Left ventricle myocardium superior (tissue), 1 donor: Measurements from ENCODE around the gene PAK5. TPM values are rescaled to one million over a fixed set of nuclear protein-coding genes. Genes with fewer than 3 reads are reported as not detected.

Source experiments
- ATAC-seq: fragments of 200-7000 bp; cut with Tn5 transposase; one replicate; pipeline ENCODE4 v1.9.1; 2020; ENCODE audit warnings: mild to moderate bottlenecking, moderate library complexity
- DNase-seq: peaks from one replicate; pipeline ENCODE4 v3.0.0-alpha.2; 2020
- intact Hi-C: fragments of 100-400 bp; cut with micrococcal nuclease; formaldehyde crosslinking; loops from one replicate; pipeline ENCODE4 v1.11.0; 2022
- total RNA-seq: library from RNA; stranded (reverse); fragmentation: NEBNext Ultra II Directional; extraction: Animal tissue kit (Norgen Biotek cat#: 25700); gene quantifications from one replicate; pipeline ENCODE4 v1.2.1, GENCODE V29; 2021
- donor health status: DM: no; HTN: yes; CAD: no; lungs with severe emphysema.

Gene PAK5
- total RNA-seq, 1 donor from 2014 or later: not detected

- intact Hi-C loops: no loop called here
- no peak for ATAC-seq
Observed at GRCh38 chr20:9597547-9597946, 241.3 kb downstream of the PAK5 start.

GRCh38 chr20:9595763-9596162, 243.1 kb downstream of the PAK5 start:
- DNase-seq: no peak
- intact Hi-C loops: no loop called here
- no peak for ATAC-seq

More at GRCh38 chr20:9597547-9597946, 241.3 kb downstream of the PAK5 start:
- no peak for DNase-seq

GRCh38 chr20:9594284-9594875, 244.5 kb downstream of the PAK5 start:
- DNase-seq (no peak), ATAC-seq (no peak)
- intact Hi-C loops: no loop called here

GRCh38 chr20:9592419-9592818, 246.5 kb downstream of the PAK5 start:
- DNase-seq (no peak), ATAC-seq (no peak)
- intact Hi-C loops: no loop called here

GRCh38 chr20:9591080-9591479, 247.8 kb downstream of the PAK5 start:
- intact Hi-C loops: no loop called here
- no peak for ATAC-seq
- DNase-seq: no peak

- ATAC-seq (no peak), DNase-seq (no peak)
- intact Hi-C loops: no loop called here
Observed at GRCh38 chr20:9590189-9590588, 248.7 kb downstream of the PAK5 start.

GRCh38 chr20:9588706-9589105, 250.2 kb downstream of the PAK5 start:
- DNase-seq: no peak
- intact Hi-C loops: no loop called here
- no peak for ATAC-seq

- ATAC-seq (no peak), DNase-seq (no peak)
- intact Hi-C loops: no loop called here
Observed at GRCh38 chr20:9583151-9583550, 255.7 kb downstream of the PAK5 start.

GRCh38 chr20:9582137-9582536, 256.7 kb downstream of the PAK5 start:
- DNase-seq: no peak
- ATAC-seq: no peak
- intact Hi-C loops: no loop called here

GRCh38 chr20:9581509-9581908, 257.4 kb downstream of the PAK5 start:
- intact Hi-C loops: no loop called here
- ATAC-seq (no peak), DNase-seq (no peak)

- DNase-seq: no peak
- ATAC-seq: no peak
- intact Hi-C loops: no loop called here
Observed at GRCh38 chr20:9578594-9578993, 260.3 kb downstream of the PAK5 start.

- no peak for DNase-seq
- ATAC-seq: no peak
- intact Hi-C loops: no loop called here
Observed at GRCh38 chr20:9577397-9577796, 261.5 kb downstream of the PAK5 start.

- no peak for DNase-seq
- ATAC-seq: no peak
- intact Hi-C loops: no loop called here
Observed at GRCh38 chr20:9576695-9577094, 262.2 kb downstream of the PAK5 start.

GRCh38 chr20:9575836-9576235, 263.0 kb downstream of the PAK5 start:
- DNase-seq: no peak
- intact Hi-C loops: no loop called here
- ATAC-seq: no peak

- ATAC-seq (no peak), DNase-seq (no peak)
- intact Hi-C loops: no loop called here
Observed at GRCh38 chr20:9574776-9575175, 264.1 kb downstream of the PAK5 start.

GRCh38 chr20:9574181-9574580, 264.7 kb downstream of the PAK5 start:
- DNase-seq (no peak), ATAC-seq (no peak)
- intact Hi-C loops: no loop called here

- ATAC-seq: no peak
- intact Hi-C loops: no loop called here
- DNase-seq: no peak
Observed at GRCh38 chr20:9573335-9574151, 265.3 kb downstream of the PAK5 start.

- no peak for DNase-seq
- intact Hi-C loops: no loop called here
- no peak for ATAC-seq
Observed at GRCh38 chr20:9572670-9573069, 266.2 kb downstream of the PAK5 start.

- ATAC-seq: no peak
- intact Hi-C loops: no loop called here
- DNase-seq: no peak
Observed at GRCh38 chr20:9571783-9572182, 267.1 kb downstream of the PAK5 start.

GRCh38 chr20:9570612-9571011, 268.3 kb downstream of the PAK5 start:
- DNase-seq (no peak), ATAC-seq (no peak)
- intact Hi-C loops: no loop called here

- intact Hi-C loops: no loop called here
- no peak for DNase-seq
- no peak for ATAC-seq
Observed at GRCh38 chr20:9566977-9567376, 271.9 kb downstream of the PAK5 start.
